Large intestine (tissue), 3 donors: ENCODE data around the gene GPR137. TPM values are rescaled to one million over a fixed set of nuclear protein-coding genes. Genes with fewer than 3 reads are reported as not detected.

Experiments used
- DNase-seq, 2 donors: peaks; one replicate each; pipeline versions ENCODE4 v3.0.0 to v3.0.0-alpha.2; 2013
- H3K27ac ChIP-seq: one replicate; pipeline ENCODE4 v1.5.1; 2013; ENCODE audit warnings: low read length
- H3K27me3 ChIP-seq: 2 replicates; pipeline ENCODE4 v1.6.1; 2013; ENCODE audit warnings: low read length; ENCODE audit not compliant: control insufficient read depth, insufficient read depth
- H3K36me3 ChIP-seq: 2 replicates; pipeline ENCODE4 v1.6.1; 2013; ENCODE audit warnings: low read length; ENCODE audit not compliant: control insufficient read depth, insufficient read depth
- H3K4me1 ChIP-seq: one replicate; pipeline ENCODE4 v1.6.1; 2013; ENCODE audit warnings: low read length; ENCODE audit not compliant: control insufficient read depth, insufficient read depth
- H3K4me3 ChIP-seq: one replicate; pipeline ENCODE4 v1.5.1; 2013; ENCODE audit warnings: low read length
- H3K9me3 ChIP-seq: one replicate; pipeline ENCODE4 v1.6.1; 2013; ENCODE audit warnings: mild to moderate bottlenecking, low read depth, low read length, moderate library complexity; ENCODE audit not compliant: control insufficient read depth
- WGBS: methylation state at CpG from one replicate; pipeline ENCODE4 v1.1.5; 2013; ENCODE audit warnings: low lambda C conversion rate; ENCODE audit not compliant: insufficient coverage; 5-methylcytosine and 5-hydroxymethylcytosine counted together
- polyA plus RNA-seq: library from polyadenylated mRNA; unstranded; fragments of 120-200 nt; gene quantifications from one replicate; pipeline ENCODE4 v1.2.1, GENCODE V29; 2013

The GPR137 gene
- polyA plus RNA-seq, 1 donor: 20.6 TPM

GRCh38 chr11:64249038-64249437 is 36.6 kb upstream of the GPR137 start:
- no peak overlapping the region for H3K27ac ChIP-seq
- no peak overlapping the region for H3K4me3 ChIP-seq
- peaks cover 13% of the 10 kb centered on the region for H3K36me3 ChIP-seq
- no peaks in the 10 kb centered on the region for H3K9me3 ChIP-seq
- no peaks in the 10 kb centered on the region for H3K27me3 ChIP-seq
- H3K4me1 ChIP-seq: peaks cover 54% of the 10 kb centered on the region
- WGBS: no CpG with 5 or more reads among the region's 4 CpGs
- no peak for DNase-seq

GRCh38 chr11:64249563-64250414 is 35.9 kb upstream of the GPR137 start:
- H3K27me3 ChIP-seq: no peaks in the 10 kb centered on the region
- peaks cover 57% of the 10 kb centered on the region for H3K4me1 ChIP-seq
- no peak overlapping the region for H3K27ac ChIP-seq
- no CpG with 5 or more reads among the region's 8 CpGs for WGBS
- DNase-seq: no peak
- no peak overlapping the region for H3K4me3 ChIP-seq
- H3K36me3 ChIP-seq: peaks cover 17% of the 10 kb centered on the region
- H3K9me3 ChIP-seq: no peaks in the 10 kb centered on the region

- no peaks in the 10 kb centered on the region for H3K9me3 ChIP-seq
- no CpG with 5 or more reads among the region's 13 CpGs for WGBS
- DNase-seq: no peak
- H3K27me3 ChIP-seq: no peaks in the 10 kb centered on the region
- H3K4me1 ChIP-seq: peaks cover 52% of the 10 kb centered on the region
- peaks cover 24% of the 10 kb centered on the region for H3K36me3 ChIP-seq
- H3K4me3 ChIP-seq: peak overlapping the region; percentile 73
- no peak overlapping the region for H3K27ac ChIP-seq
Observed at GRCh38 chr11:64250415-64251015, 35.1 kb upstream of the GPR137 start.

GRCh38 chr11:64251016-64251752 is 34.5 kb upstream of the GPR137 start, which contains the start of gene PLCB3:
Gene PLCB3 (plus strand): TSS chr11:64251530. CDS start chr11:64251650, 120 bp downstream.
- DNase-seq: peak in 1 of 2 donors; percentile 57
- peak within 1 kb of the TSS; percentile 90 for H3K27ac ChIP-seq
- no peaks in the 10 kb centered on the region for H3K27me3 ChIP-seq
- H3K4me1 ChIP-seq: peaks cover 52% of the 10 kb centered on the region
- H3K4me3 ChIP-seq: peak within 1 kb of the TSS; percentile 90
- no peaks in the 10 kb centered on the region for H3K9me3 ChIP-seq
- peaks cover 31% of the 10 kb centered on the region for H3K36me3 ChIP-seq
- WGBS: no CpG with 5 or more reads among the region's 75 CpGs

GRCh38 chr11:64251753-64252002 is 34.0 kb upstream of the GPR137 start:
- no peaks in the 10 kb centered on the region for H3K9me3 ChIP-seq
- peak overlapping the region; percentile 90 for H3K4me3 ChIP-seq
- WGBS: no CpG with 5 or more reads among the region's 18 CpGs
- H3K4me1 ChIP-seq: peaks cover 52% of the 10 kb centered on the region
- peak in 1 of 2 donors; percentile 62 for DNase-seq
- H3K27ac ChIP-seq: peak overlapping the region; percentile 90
- peaks cover 36% of the 10 kb centered on the region for H3K36me3 ChIP-seq
- H3K27me3 ChIP-seq: no peaks in the 10 kb centered on the region

- WGBS: 0% methylated on average over 5 of the region's 23 CpGs
- peak overlapping the region; percentile 90 for H3K27ac ChIP-seq
- peaks cover 52% of the 10 kb centered on the region for H3K4me1 ChIP-seq
Observed at GRCh38 chr11:64252003-64252872, 33.4 kb upstream of the GPR137 start.

GRCh38 chr11:64253043-64253442 is 32.6 kb upstream of the GPR137 start:
- Histone ChIP-seq H3K27ac (peak overlapping the region; percentile 90), H3K36me3 (peaks cover 46% of the 10 kb centered on the region), H3K4me3 (peak overlapping the region; percentile 90), H3K9me3 (no peaks in the 10 kb centered on the region), H3K27me3 (no peaks in the 10 kb centered on the region), H3K4me1 (peaks cover 45% of the 10 kb centered on the region)
- no CpG with 5 or more reads among the region's 8 CpGs for WGBS
- no peak for DNase-seq

More at GRCh38 chr11:64252003-64252872, 33.4 kb upstream of the GPR137 start:
- H3K9me3 ChIP-seq: no peaks in the 10 kb centered on the region
- H3K36me3 ChIP-seq: peaks cover 40% of the 10 kb centered on the region
- H3K27me3 ChIP-seq: no peaks in the 10 kb centered on the region
- peak; percentile 74 to 92 for DNase-seq
- H3K4me3 ChIP-seq: peak overlapping the region; percentile 90

GRCh38 chr11:64253481-64253880 is 32.2 kb upstream of the GPR137 start:
- H3K4me1 ChIP-seq: peaks cover 41% of the 10 kb centered on the region
- no peaks in the 10 kb centered on the region for H3K9me3 ChIP-seq
- no peaks in the 10 kb centered on the region for H3K27me3 ChIP-seq
- DNase-seq: no peak
- H3K36me3 ChIP-seq: peaks cover 50% of the 10 kb centered on the region
- no peak overlapping the region for H3K27ac ChIP-seq
- no CpG with 5 or more reads among the region's 5 CpGs for WGBS
- H3K4me3 ChIP-seq: peak overlapping the region; percentile 90

GRCh38 chr11:64254326-64254725 is 31.3 kb upstream of the GPR137 start:
- Histone ChIP-seq H3K9me3 (no peaks in the 10 kb centered on the region), H3K27me3 (no peaks in the 10 kb centered on the region), H3K27ac (no peak overlapping the region), H3K4me3 (no peak overlapping the region), H3K4me1 (peaks cover 35% of the 10 kb centered on the region), H3K36me3 (peaks cover 58% of the 10 kb centered on the region)
- DNase-seq: no peak
- WGBS: no CpG with 5 or more reads among the region's 7 CpGs
